Stimulated activated CD8-positive, alpha-beta memory T cell treated with anti-CD3 and anti-CD28 coated beads, Interleukin-4, amount 100 ng/mL, for 4 hours (primary cell): ENCODE data around the gene STEAP1B.

Experiments used
- DNase-seq, 2 donors: peaks; one replicate each; pipeline ENCODE4 v3.0.0-alpha.2; 2020; ENCODE audit warnings: low read depth in 2 of 2, low spot score in 1 of 2

STEAP1B gene

GRCh38 chr7:22373911-22374310 lies 126.1 kb downstream of the STEAP1B start:
- DNase-seq: no peak

DNA sequence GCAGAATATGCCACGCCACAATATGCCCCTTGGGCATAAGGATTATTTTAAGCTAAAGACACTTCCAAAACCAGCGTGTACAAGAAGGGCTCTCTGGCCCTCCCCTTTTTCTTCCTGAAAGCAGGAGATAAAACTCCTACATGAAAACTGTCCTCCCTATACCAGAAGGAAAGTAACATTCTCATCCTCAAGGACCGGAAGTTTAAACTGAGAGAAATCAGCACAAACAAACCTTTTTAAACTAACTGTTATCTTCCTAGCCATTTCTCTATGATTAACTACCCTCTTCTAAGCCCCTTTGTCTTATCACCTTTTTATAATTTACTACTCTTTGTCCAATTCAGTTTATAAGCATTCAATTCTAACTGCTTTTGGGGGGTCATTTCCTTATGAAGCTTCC lies 126.6 kb downstream of the STEAP1B start:
- DNase-seq: no peak

GRCh38 chr7:22372863-22373262 lies 127.1 kb downstream of the STEAP1B start:
- DNase-seq: no peak

GRCh38 chr7:22371878-22372277 lies 128.1 kb downstream of the STEAP1B start:
- no peak for DNase-seq
